ENCODE data around the gene CHMP1A. TPM values are rescaled to one million over a fixed set of nuclear protein-coding genes. Genes with fewer than 3 reads are reported as not detected.

CHMP1A gene
- total and polyA plus RNA-seq, 10 donors: 44.4 to 96.2 (median 76.5) TPM

GRCh38 chr16:89661215-89661614, 3.7 kb upstream of the CHMP1A start:
- H3K4me3 ChIP-seq: no peak overlapping the region
- H3K36me3 ChIP-seq: peaks cover 0 to 36% (median 8%) of the 10 kb centered on the region in 6 donors
- no peak for DNase-seq
- WGBS, 5 donors: 93 to 96% (median 95%) methylated on average over 9 of the region's 9 CpGs
- peaks cover 12 to 28% (median 20%) of the 10 kb centered on the region in 6 donors for H3K4me1 ChIP-seq
- H3K27me3 ChIP-seq (replicated peaks in 1 of 7): no peaks in the 10 kb centered on the region
- intact Hi-C loops (cut with DNase I; ENCODE audit: low total_unique reads): no loop called here
- H3K9me3 ChIP-seq: no peaks in the 10 kb centered on the region
- H3K27ac ChIP-seq: no peak overlapping the region
- no peak for TF ChIP-seq POLR2AphosphoS5 (IDR thresholded peaks at IDR 0.05)
- TF ChIP-seq CTCF (IDR thresholded peaks at IDR 0.05 in 8 of 11, conservative IDR thresholded peaks at IDR 0.05 in 3 of 11): no peak
- no peak for TF ChIP-seq POLR2A (IDR thresholded peaks at IDR 0.05)

- peaks cover 0 to 36% (median 8%) of the 10 kb centered on the region in 6 donors for H3K36me3 ChIP-seq
- no peaks in the 10 kb centered on the region for H3K27me3 ChIP-seq (replicated peaks in 1 of 7)
- H3K27ac ChIP-seq: no peak overlapping the region
- peaks cover 13 to 39% (median 29%) of the 10 kb centered on the region in 6 donors for H3K4me1 ChIP-seq
- no peak overlapping the region for H3K4me3 ChIP-seq
- TF ChIP-seq POLR2A (IDR thresholded peaks at IDR 0.05) (no peak), CTCF (IDR thresholded peaks at IDR 0.05 in 8 of 11, conservative IDR thresholded peaks at IDR 0.05 in 3 of 11) (no peak), POLR2AphosphoS5 (IDR thresholded peaks at IDR 0.05) (no peak)
- WGBS, 5 donors: 88 to 99% (median 92%) methylated on average over 7 of the region's 7 CpGs
- H3K9me3 ChIP-seq: no peaks in the 10 kb centered on the region
- intact Hi-C loops (cut with DNase I; ENCODE audit: low total_unique reads): no loop called here
- DNase-seq: no peak
These were observed 2.6 kb upstream of the CHMP1A start for GRCh38 chr16:89660146-89660545.

GRCh38 chr16:89658221-89658879, 842 bp upstream of the CHMP1A start:
- peak; percentile 83 for DNase-seq
- intact Hi-C loops (cut with DNase I; ENCODE audit: low total_unique reads): no loop called here
- H3K27ac ChIP-seq: peak overlapping the region; percentile 82 to 96 (median 90)

More at GRCh38 chr16:89658221-89658879, 842 bp upstream of the CHMP1A start:
- H3K9me3 ChIP-seq: no peaks in the 10 kb centered on the region
- no peaks in the 10 kb centered on the region for H3K27me3 ChIP-seq (replicated peaks in 1 of 7)
- WGBS, 5 donors: 17 to 24% (median 23%) methylated on average over 27 of the region's 27 CpGs
- no peak for TF ChIP-seq POLR2A (IDR thresholded peaks at IDR 0.05)
- TF ChIP-seq POLR2AphosphoS5 (IDR thresholded peaks at IDR 0.05): no peak
- no peak for TF ChIP-seq CTCF (IDR thresholded peaks at IDR 0.05 in 8 of 11, conservative IDR thresholded peaks at IDR 0.05 in 3 of 11)
- H3K36me3 ChIP-seq: peaks cover 0 to 38% (median 8%) of the 10 kb centered on the region in 6 donors
- H3K4me1 ChIP-seq: peaks cover 13 to 54% (median 39%) of the 10 kb centered on the region in 6 donors
- H3K4me3 ChIP-seq: peak overlapping the region; percentile 78 to 100 (median 100)
